ENCODE results near the gene USP6. TPM values are rescaled to one million over a fixed set of nuclear protein-coding genes. Genes with fewer than 3 reads are reported as not detected.
"Not testable (repeated sequence)": the region's sequence is repeated elsewhere in the genome, so short reads cannot be mapped to it uniquely, and the experiment has no call there.

Gene USP6
- total RNA-seq, 2 experiments from 2014 or later = 0.07 TPM; not detected in 1

DNA sequence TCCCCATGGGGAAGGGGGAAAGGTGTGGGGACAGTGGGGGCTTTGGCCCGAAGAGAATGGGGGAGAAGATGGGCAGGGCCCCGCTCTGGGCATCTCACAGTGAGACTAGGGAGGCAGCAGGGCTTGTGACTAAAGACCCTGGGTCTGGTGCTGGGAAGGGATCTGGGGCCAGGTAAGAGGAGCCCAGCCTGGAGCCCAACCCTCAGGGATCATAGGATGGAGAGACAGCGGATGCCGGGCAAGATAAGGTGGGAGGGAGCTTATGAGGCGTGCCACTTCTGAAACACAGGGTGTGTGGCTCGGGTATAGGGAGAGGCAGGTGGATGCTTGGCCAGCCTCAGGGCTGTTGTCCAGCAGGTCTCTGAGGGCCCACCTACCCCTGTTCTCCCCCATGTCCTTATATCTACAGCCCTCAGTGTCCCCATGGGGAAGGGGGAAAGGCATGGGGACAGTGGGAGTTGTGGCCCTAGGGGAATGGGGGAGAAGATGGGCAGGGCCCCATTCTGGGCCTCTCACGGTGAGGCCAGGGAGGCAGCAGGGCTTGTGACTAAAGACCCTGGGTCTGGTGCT is 15.4 kb downstream of the USP6 start:
- ChIA-PET CTCF (no interaction called here), POLR2A (no interaction called here)
- Mint-ChIP-seq H3K4me3 (no peak overlapping the region), H3K27me3 (peaks cover 6% of the 10 kb centered on the region), H3K9me3 (ENCODE audit: low read depth) (no peaks in the 10 kb centered on the region), H3K4me1 (no peaks in the 10 kb centered on the region), H3K36me3 (ENCODE audit: low read depth) (no peaks in the 10 kb centered on the region), H3K27ac (no peak overlapping the region)
- ATAC-seq (no peak), DNase-seq (peak; percentile 1)
- intact Hi-C loops (cut with DNase I, micrococcal nuclease) = no loop called here

DNA sequence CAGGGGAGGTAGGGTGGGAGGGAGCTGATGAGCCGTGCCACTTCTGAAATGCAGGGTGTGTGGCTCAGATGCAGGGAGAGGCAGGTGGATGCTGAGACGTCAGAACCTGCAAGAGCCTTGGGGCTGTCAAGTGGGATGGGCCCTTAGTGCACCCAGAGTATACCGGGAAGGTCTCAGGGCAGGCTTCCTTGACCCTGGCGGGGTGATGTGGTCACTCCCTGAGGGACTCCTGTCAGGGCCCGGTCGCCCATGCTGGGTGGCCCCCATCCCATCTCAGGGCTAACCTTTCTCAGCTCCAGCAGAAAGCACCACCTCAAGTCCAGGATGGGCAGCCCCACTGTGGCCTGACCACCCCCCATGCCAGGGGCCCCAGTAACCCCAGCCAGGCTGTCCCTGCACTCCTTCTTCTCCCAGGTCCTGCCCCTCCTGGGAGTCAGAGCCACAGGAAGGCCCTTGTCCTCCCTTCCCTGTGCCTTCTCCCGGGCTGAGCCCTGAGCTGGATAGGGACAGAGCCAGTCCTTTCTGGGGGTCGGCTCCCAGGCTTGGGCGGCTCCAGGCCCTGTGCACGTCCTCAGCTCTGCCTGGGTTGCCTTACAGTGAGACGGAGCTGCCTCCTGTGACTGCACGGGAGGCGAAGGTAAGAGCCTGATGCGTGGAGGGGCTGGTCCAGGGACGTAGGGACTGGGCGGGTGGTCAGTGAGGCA is 16.1 kb downstream of the USP6 start:
- H3K36me3 Mint-ChIP-seq (ENCODE audit: low read depth); H3K27ac Mint-ChIP-seq; H3K27me3 Mint-ChIP-seq; H3K4me1 Mint-ChIP-seq; ATAC-seq; POLR2A ChIA-PET; H3K4me3 Mint-ChIP-seq; intact Hi-C loops (cut with DNase I, micrococcal nuclease); CTCF ChIA-PET; H3K9me3 Mint-ChIP-seq (ENCODE audit: low read depth): not testable (repeated sequence)
- peak; percentile 2 for DNase-seq

GRCh38 chr17:5132503-5133225 is 16.8 kb downstream of the USP6 start:
- H3K27ac Mint-ChIP-seq; H3K9me3 Mint-ChIP-seq (ENCODE audit: low read depth); H3K4me1 Mint-ChIP-seq; ATAC-seq; CTCF ChIA-PET; intact Hi-C loops (cut with DNase I, micrococcal nuclease); H3K4me3 Mint-ChIP-seq; H3K36me3 Mint-ChIP-seq (ENCODE audit: low read depth); H3K27me3 Mint-ChIP-seq; DNase-seq; POLR2A ChIA-PET: not testable (repeated sequence)

DNA sequence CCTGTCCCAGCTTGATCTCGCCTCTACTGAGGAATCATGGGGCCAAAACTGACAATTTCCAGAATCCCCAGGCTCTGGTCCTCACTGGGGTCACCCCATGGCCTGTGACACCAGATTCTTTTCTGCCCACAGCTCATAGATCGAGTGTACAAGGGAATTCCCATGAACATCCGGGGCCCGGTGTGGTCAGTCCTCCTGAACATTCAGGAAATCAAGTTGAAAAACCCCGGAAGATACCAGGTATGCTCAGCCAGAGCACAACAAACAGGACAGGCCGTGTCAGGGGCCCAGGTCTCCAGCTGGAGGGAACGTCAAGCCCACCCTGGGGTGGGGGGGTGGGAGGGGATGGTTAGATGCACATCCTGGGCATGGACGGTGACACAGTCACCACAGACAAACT is 17.5 kb downstream of the USP6 start:
- Mint-ChIP-seq H3K9me3 (ENCODE audit: low read depth) (no peaks in the 10 kb centered on the region), H3K27me3 (no peaks in the 10 kb centered on the region), H3K27ac (no peak overlapping the region), H3K4me1 (no peaks in the 10 kb centered on the region), H3K4me3 (no peak overlapping the region), H3K36me3 (ENCODE audit: low read depth) (no peaks in the 10 kb centered on the region)
- no peak for ATAC-seq
- DNase-seq = no peak
- POLR2A ChIA-PET = no interaction called here
- intact Hi-C loops (cut with DNase I, micrococcal nuclease) = no loop called here
- CTCF ChIA-PET = no interaction called here

DNA sequence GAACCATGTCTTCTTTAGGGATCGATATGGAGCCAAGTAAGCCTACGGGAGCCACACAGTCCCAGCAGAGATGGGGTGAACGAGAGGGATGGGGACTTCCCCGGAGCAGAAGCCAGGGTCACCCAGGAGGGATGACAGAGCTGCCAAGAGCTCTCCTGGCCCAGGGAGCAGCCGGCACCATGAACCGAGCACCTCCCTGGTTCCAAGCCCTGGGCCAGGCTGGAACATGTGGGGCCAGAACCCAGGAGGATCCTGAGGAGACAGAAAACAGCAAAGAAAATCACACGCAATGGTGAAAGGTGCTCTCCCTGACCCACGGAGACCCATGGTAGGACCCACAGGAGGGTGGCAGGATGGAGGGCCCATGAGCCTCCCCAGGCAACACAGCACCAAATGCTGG is 18.1 kb downstream of the USP6 start:
- H3K27me3 Mint-ChIP-seq; POLR2A ChIA-PET; H3K4me3 Mint-ChIP-seq; intact Hi-C loops (cut with DNase I, micrococcal nuclease); H3K36me3 Mint-ChIP-seq (ENCODE audit: low read depth); ATAC-seq; H3K4me1 Mint-ChIP-seq; H3K27ac Mint-ChIP-seq; H3K9me3 Mint-ChIP-seq (ENCODE audit: low read depth): not testable (repeated sequence)
- CTCF ChIA-PET = interaction anchor here (0.6 kb wide), 1 partner anchor 139 kb away, joined by 5 read pairs; no protein-coding TSS in a partner anchor
- peak; percentile 0 for DNase-seq

GRCh38 chr17:5134571-5134970 is 18.7 kb downstream of the USP6 start:
- H3K4me1 Mint-ChIP-seq; H3K27ac Mint-ChIP-seq; intact Hi-C loops (cut with DNase I, micrococcal nuclease); H3K27me3 Mint-ChIP-seq; H3K4me3 Mint-ChIP-seq; DNase-seq; H3K36me3 Mint-ChIP-seq (ENCODE audit: low read depth); ATAC-seq; H3K9me3 Mint-ChIP-seq (ENCODE audit: low read depth); POLR2A ChIA-PET: not testable (repeated sequence)
- CTCF ChIA-PET = interaction anchor here (0.6 kb wide), 2 partner anchors 20 to 139 kb away, joined by 3 to 5 read pairs; no protein-coding TSS in a partner anchor

DNA sequence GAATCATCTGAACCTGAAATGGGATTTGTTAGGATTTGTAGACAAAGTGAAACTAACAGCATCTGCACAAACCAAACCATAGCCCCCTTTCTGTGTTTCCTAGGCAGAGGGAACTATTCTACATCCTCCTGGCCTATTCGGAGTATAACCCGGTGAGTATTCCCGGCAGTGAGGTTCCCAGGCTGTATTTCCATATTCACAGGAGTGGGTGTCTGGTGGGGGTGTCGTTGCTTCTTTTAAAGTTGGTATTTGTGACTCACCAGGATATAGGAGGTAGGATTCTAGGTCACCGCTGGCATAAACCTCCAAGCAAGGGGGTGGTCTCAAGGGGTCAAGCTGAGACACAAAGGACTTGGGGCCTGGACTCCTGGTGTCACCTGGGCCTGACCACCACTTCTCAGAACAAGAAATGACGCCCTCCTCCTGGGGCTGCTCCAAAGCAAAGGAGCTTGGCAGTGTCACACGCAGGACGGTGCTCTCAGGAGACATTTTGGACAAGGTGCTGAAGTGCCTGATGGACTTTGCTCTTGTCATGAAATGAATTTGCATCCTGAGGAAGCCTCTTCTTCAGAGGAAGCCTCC is 19.4 kb downstream of the USP6 start:
- intact Hi-C loops (cut with DNase I, micrococcal nuclease); DNase-seq; H3K9me3 Mint-ChIP-seq (ENCODE audit: low read depth); ATAC-seq; H3K36me3 Mint-ChIP-seq (ENCODE audit: low read depth); POLR2A ChIA-PET; H3K4me1 Mint-ChIP-seq; H3K4me3 Mint-ChIP-seq; H3K27ac Mint-ChIP-seq; H3K27me3 Mint-ChIP-seq: not testable (repeated sequence)
- CTCF ChIA-PET = interaction anchor here (0.6 kb wide), 1 partner anchor 19 kb away, joined by 3 read pairs; no protein-coding TSS in a partner anchor

DNA sequence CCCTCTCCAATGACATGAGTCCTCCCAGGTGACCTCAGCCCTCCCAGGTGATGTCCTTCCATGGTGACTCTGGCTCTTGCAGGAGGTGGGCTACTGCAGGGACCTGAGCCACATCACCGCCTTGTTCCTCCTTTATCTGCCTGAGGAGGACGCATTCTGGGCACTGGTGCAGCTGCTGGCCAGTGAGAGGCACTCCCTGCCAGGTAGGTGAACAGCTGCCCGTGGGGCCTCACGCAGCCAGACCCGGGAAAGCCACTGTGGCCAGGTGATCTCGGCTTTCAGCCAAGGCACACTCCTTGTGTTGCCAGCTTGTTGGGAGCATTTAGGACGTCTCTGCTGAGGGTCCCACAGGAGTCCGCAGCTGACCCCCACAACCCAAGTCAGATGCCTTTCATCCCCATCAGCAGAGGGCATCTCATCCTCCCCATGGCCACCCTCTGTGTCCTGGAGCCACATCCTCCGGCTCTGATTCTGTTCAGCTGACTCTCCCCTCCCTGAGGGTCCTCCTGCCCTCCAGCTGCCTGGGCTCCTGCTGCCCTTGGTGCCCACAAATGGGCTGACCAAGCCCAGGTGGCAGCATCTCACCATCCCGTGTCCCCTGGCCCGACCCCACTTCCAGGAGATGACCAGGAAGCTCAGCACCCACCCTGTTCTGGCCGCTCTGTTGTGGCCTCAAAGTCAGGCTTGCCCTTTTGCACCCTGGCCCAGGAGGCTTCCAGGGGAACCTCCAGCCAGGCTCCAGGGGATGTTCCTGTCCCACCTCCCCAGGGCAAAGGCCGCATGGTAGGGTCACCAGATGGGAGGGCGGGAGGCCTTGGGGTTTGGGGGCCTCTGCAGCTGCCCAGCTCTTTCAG is 20.1 kb downstream of the USP6 start:
- DNase-seq (peak; percentile 1), ATAC-seq (no peak)
- POLR2A ChIA-PET = no interaction called here
- CTCF ChIA-PET = no interaction called here
- intact Hi-C loops (cut with DNase I, micrococcal nuclease) = no loop called here
- Mint-ChIP-seq H3K4me3 (no peak overlapping the region), H3K4me1 (no peaks in the 10 kb centered on the region), H3K36me3 (ENCODE audit: low read depth) (no peaks in the 10 kb centered on the region), H3K9me3 (ENCODE audit: low read depth) (no peaks in the 10 kb centered on the region), H3K27me3 (no peaks in the 10 kb centered on the region), H3K27ac (no peak overlapping the region)

GRCh38 chr17:5136580-5137412 is 21.0 kb downstream of the USP6 start:
- H3K4me3 Mint-ChIP-seq; H3K27me3 Mint-ChIP-seq; CTCF ChIA-PET; ATAC-seq; H3K36me3 Mint-ChIP-seq (ENCODE audit: low read depth); H3K9me3 Mint-ChIP-seq (ENCODE audit: low read depth); intact Hi-C loops (cut with DNase I, micrococcal nuclease); H3K4me1 Mint-ChIP-seq; H3K27ac Mint-ChIP-seq; POLR2A ChIA-PET: not testable (repeated sequence)
- DNase-seq = peak; percentile 1

DNA sequence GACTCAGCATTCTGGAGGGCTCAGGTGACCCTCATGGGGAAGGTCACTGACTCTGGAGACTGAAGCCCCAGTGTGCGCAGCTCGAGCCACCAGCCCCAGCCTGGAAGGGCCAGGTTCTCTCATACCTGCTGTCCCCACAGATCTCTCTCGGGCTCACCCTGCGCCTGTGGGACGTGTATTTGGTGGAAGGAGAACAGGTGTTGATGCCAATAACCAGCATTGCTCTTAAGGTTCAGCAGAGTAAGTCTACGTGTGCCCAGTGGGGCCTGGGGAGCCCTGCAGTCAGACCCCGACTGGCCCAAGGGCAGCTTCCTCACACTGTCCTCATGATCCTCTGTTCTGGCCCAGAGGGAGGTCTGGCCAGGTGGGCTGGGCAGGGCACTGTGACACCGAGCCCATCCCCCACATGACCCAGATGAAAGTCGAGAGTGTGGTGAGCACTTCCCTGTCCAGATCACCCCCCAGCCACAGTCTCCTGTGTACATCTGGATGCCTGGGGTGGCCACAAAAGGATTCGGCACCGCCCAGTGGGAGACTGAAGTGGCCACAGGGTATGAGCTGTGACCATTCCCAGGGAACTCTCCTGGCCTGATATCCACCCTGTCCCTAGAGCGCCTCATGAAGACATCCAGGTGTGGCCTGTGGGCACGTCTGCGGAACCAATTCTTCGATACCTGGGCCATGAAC is 21.8 kb downstream of the USP6 start:
- intact Hi-C loops (cut with DNase I, micrococcal nuclease); H3K4me3 Mint-ChIP-seq; H3K4me1 Mint-ChIP-seq; POLR2A ChIA-PET; CTCF ChIA-PET; H3K9me3 Mint-ChIP-seq (ENCODE audit: low read depth); H3K27ac Mint-ChIP-seq; ATAC-seq; H3K27me3 Mint-ChIP-seq; H3K36me3 Mint-ChIP-seq (ENCODE audit: low read depth); DNase-seq: not testable (repeated sequence)
